WTC11 (cell line): ENCODE data around the gene ANKZF1. TPM values are rescaled to one million over a fixed set of nuclear protein-coding genes. Genes with fewer than 3 reads are reported as not detected.
A peak's percentile ranks its signal among the peaks of the same experiment; 100 is the strongest.
"Not testable (repeated sequence)": the region's sequence is repeated elsewhere in the genome, so short reads cannot be mapped to it uniquely, and the experiment has no call there.

ENCODE experiments used
- ATAC-seq: fragments of 200-7000 bp; cut with Tn5 transposase; 2 replicates; pipeline ENCODE4 v1.10.0; 2021; ENCODE audit warnings: mild to moderate bottlenecking, moderate library complexity
- CTCF ChIA-PET: fragments of 300-600 bp; sonication (Branson Sonifier 250); formaldehyde crosslinking; loops from one replicate; lab custom pipeline; 2021; ENCODE audit warnings: antibody characterized with exemption; lab: Charles Lee
- POLR2A ChIA-PET: fragments of 350-600 bp; sonication (Branson Sonifier 250); formaldehyde crosslinking; loops from one replicate; lab custom pipeline; 2021; ENCODE audit warnings: antibody characterized with exemption; lab: Charles Lee
- DNase-seq: peaks from one replicate; pipeline ENCODE4 v3.0.0; 2021; ENCODE audit warnings: low spot score
- H3K27ac Mint-ChIP-seq: 2 replicates; pipeline ENCODE4 v1.8.0; 2021; ENCODE audit warnings: mixed read lengths
- H3K27me3 Mint-ChIP-seq: 2 replicates; pipeline ENCODE4 v1.8.0; 2021; ENCODE audit warnings: low read depth, mild to moderate bottlenecking, moderate library complexity, mixed read lengths
- H3K36me3 Mint-ChIP-seq: 2 replicates; pipeline ENCODE4 v1.8.0; 2021; ENCODE audit warnings: mixed read lengths
- H3K4me1 Mint-ChIP-seq: 2 replicates; pipeline ENCODE4 v1.8.0; 2022; ENCODE audit warnings: mixed read lengths
- H3K4me3 Mint-ChIP-seq: 2 replicates; pipeline ENCODE4 v1.8.0; 2021; ENCODE audit warnings: mild to moderate bottlenecking, moderate library complexity, mixed read lengths
- H3K9me3 Mint-ChIP-seq: 2 replicates; pipeline ENCODE4 v1.8.0; 2021; ENCODE audit warnings: mixed read lengths
- EMX1 ChIP-seq: fragments of 250-450 bp; sonication (Bioruptor Pico); IDR thresholded peaks from 2 replicates; pipeline ENCODE4 v1.8.0; 2021; ENCODE audit warnings: mild to moderate bottlenecking
- ESRRA ChIP-seq: sonication (generic); formaldehyde crosslinking; IDR thresholded peaks from 2 replicates; pipeline ENCODE4 v1.8.1; 2022; ENCODE audit warnings: mild to moderate bottlenecking, missing genetic modification reagents, borderline replicate concordance
- IRF2 ChIP-seq: sonication (generic); formaldehyde crosslinking; IDR thresholded peaks from 2 replicates; pipeline ENCODE4 v1.8.0; 2022; ENCODE audit warnings: low read depth, missing genetic modification reagents, borderline replicate concordance
- NR3C1 ChIP-seq: sonication (generic); formaldehyde crosslinking; conservative IDR thresholded peaks from 2 replicates; pipeline ENCODE4 v1.8.1; 2023; ENCODE audit warnings: low read depth, mild to moderate bottlenecking, missing genetic modification reagents
- PRRX2 ChIP-seq: fragments of 250-450 bp; sonication (Bioruptor Pico); IDR thresholded peaks from 2 replicates; pipeline ENCODE4 v1.8.0; 2021; ENCODE audit warnings: mild to moderate bottlenecking
- RELA ChIP-seq: sonication (generic); formaldehyde crosslinking; IDR thresholded peaks from 2 replicates; pipeline ENCODE4 v1.8.1; 2022; ENCODE audit warnings: missing genetic modification reagents, mild to moderate bottlenecking, borderline replicate concordance
- ZNF317 ChIP-seq: sonication (generic); formaldehyde crosslinking; IDR thresholded peaks from 2 replicates; pipeline ENCODE4 v1.8.1; 2023; ENCODE audit warnings: low read depth, mild to moderate bottlenecking, moderate library complexity, missing genetic modification reagents, borderline replicate concordance
- total RNA-seq: library from RNA; stranded (reverse); gene quantifications from 3 replicates; pipeline ENCODE4 v1.2.3, GENCODE V29; 2021
- TF ChIP-seq, protein P1 (sequence below): fragments of 250-450 bp; sonication (Bioruptor Pico); IDR thresholded peaks from 2 replicates; pipeline ENCODE4 v2.1.2; 2022; ENCODE audit warnings: mild to moderate bottlenecking, moderate library complexity
- TF ChIP-seq, protein P2 (sequence below): sonication (generic); formaldehyde crosslinking; IDR thresholded peaks from 2 replicates; pipeline ENCODE4 v1.8.1; 2022; ENCODE audit warnings: low read depth, mild to moderate bottlenecking, moderate library complexity, missing genetic modification reagents, borderline replicate concordance
- TF ChIP-seq, protein P3 (sequence below): sonication (generic); formaldehyde crosslinking; IDR thresholded peaks from 2 replicates; pipeline ENCODE4 v1.8.1; 2023; ENCODE audit warnings: mild to moderate bottlenecking, missing genetic modification reagents

Gene ANKZF1
- total RNA-seq, 1 experiment from 2014 or later = 70.4 TPM

DNA sequence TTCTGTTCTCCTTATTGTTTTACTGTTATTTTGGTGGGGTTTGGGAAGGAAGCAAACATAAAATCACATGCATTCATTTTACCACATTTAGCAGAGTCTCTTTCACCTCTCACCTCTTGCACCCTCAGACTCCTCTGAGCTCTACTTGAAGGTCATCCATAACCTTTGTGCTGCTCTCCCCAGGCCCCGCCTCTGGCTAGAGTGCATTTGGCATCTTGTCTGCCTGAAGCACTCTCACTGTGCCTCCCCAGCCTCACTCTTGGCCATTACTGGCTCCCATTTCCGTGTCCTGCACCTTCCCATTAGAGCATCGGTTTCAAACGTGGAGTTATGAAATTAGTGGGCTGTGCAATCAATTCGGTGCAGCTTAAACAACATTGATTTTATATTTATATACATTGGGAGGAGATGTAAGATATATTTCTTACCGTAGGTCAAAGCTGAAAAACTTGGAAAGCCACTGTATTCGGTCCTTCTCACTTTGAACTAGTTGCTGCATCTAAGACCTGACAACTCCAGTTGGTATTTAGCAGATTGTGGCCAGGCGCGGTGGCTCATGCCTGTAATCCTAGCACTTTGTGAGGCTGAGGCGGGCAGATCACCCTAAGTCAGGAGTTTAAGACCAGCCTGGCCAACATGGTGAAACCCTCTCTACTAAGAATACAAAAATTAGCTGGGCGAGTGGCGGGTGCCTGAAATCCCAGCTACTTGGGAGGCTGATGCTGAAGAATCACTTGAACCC lies 30.0 kb upstream of the ANKZF1 start (continued):
- TF ChIP-seq IRF2 (CRISPR knock-in tag) (no peak), NR3C1 (no peak), ZNF317 (CRISPR knock-in tag) (no peak)
- TF ChIP-seq, protein P1, sequence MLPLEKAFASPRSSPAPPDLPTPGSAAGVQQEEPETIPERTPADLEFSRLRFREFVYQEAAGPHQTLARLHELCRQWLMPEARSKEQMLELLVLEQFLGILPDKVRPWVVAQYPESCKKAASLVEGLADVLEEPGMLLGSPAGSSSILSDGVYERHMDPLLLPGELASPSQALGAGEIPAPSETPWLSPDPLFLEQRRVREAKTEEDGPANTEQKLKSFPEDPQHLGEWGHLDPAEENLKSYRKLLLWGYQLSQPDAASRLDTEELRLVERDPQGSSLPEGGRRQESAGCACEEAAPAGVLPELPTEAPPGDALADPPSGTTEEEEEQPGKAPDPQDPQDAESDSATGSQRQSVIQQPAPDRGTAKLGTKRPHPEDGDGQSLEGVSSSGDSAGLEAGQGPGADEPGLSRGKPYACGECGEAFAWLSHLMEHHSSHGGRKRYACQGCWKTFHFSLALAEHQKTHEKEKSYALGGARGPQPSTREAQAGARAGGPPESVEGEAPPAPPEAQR (CRISPR knock-in tag) = no peak

DNA sequence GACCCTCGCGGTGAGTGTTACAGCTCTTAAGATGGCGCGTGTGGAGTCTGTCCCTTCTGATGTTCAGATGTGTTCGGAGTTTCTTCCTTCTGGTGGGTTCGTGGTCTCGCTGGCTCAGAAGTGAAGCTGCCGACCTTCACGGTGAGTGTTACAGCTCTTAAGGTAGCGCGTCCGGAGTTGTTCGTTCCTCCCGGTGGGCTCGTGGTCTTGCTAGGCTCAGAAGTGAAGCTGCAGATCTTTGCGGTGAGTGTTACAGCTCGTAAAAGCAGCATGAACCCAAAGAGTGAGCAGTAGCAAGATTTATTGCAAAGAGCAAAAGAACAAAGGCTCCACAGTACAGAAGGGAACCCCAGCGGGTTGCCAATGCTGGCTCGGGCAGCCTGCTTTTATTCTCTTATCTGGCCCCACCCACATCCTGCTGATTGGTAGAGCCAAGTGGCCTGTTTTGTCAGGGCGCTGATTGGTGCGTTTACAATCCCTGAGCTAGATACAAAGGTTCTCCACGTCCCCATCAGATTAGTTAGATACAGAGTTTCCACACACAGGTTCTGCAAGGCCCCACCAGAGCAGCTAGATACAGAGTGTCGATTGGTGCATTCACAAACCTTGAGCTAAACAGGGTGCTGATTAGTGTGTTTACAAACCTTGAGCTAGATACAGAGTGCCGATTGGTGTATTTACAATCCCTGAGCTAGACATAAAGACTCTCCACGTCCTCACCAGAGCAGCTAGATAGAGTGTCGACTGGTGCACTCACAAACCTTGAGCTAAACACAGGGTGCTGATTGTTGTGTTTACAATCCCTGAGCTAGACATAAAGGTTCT lies 28.9 kb upstream of the ANKZF1 start:
- H3K4me3 Mint-ChIP-seq, POLR2A ChIA-PET, ATAC-seq, H3K36me3 Mint-ChIP-seq, H3K4me1 Mint-ChIP-seq, DNase-seq: not testable (repeated sequence)
- CTCF ChIA-PET = interaction anchor here (1.6 to 2.0 kb wide), 2 partner anchors 94 to 220 kb away, joined by 3 to 6 read pairs; no protein-coding TSS in a partner anchor
- Mint-ChIP-seq H3K27ac (peak overlapping the region; percentile 76; the same call in 1 of the 2 replicates), H3K9me3 (peaks cover 14% of the 10 kb centered on the region), H3K27me3 (peaks cover 18% of the 10 kb centered on the region)

DNA sequence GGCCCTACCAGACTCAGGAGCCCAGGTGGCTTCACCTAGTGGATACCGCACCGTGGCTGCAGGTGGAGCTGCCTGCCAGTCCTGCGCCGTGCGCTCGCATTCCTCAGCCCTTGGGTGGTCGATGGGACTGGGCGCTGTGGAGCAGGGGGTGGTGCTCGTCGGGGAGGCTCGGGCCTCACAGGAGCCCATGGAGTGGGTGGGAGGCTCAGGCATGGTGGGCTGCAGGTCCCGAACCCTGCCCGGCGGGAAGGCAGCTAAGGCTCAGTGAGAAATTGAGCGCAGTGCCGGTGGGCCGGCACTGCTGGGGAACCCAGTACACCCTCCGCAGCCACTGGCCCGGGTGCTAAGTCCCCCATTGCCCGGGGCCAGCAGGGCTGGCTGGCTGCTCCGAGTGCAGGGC lies 28.3 kb upstream of the ANKZF1 start:
- CTCF ChIA-PET, POLR2A ChIA-PET, H3K36me3 Mint-ChIP-seq, H3K27ac Mint-ChIP-seq, DNase-seq, H3K4me1 Mint-ChIP-seq, H3K4me3 Mint-ChIP-seq, ATAC-seq: not testable (repeated sequence)
- H3K27me3 Mint-ChIP-seq = peaks cover 18% of the 10 kb centered on the region
- H3K9me3 Mint-ChIP-seq = peaks cover 14% of the 10 kb centered on the region

DNA sequence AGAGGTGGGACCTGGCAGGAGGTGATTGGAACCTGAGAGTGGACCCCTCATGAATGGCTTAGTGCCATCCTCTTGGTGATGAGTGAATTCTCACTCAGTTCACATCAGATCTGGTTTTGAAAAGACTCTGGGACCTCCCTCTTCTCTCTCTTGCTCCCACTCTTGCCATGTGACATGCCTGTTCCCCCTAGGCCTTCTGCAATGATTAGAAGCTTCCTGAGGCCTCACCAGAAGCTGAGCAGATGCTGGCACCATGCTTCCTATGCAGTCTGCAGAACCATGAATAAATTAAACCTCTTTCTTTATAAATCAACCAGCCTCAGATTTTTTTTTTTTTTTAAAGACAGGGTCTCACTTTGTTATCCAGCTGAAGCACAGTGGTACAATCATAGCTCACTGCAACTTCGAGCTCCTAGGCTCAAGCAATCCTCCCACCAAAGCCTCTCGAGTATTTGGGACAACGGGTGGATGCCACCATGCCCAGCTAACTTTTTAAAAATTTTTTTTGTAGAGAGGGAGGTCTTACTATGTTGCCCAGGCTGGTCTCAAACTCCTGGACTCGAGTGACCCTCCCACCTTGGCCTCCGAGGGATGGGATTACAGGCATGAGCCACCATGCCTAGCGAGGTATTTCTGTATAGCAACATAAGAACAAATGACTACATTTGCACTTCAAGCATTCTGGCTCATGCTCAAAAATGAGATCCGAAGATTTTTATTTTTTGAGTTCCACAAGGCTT lies 25.0 kb upstream of the ANKZF1 start:
- DNase-seq = no peak
- Mint-ChIP-seq H3K9me3 (peaks cover 14% of the 10 kb centered on the region), H3K4me1 (peaks cover 6% of the 10 kb centered on the region), H3K27me3 (peaks cover 15% of the 10 kb centered on the region), H3K36me3 (peaks cover 12% of the 10 kb centered on the region), H3K27ac (no peak overlapping the region), H3K4me3 (peak overlapping the region; percentile 74; the same call in 1 of the 2 replicates)
- CTCF ChIA-PET = interaction anchor here (0.7 to 0.8 kb wide), 2 partner anchors 273 to 675 kb away, joined by 3 read pairs; no protein-coding TSS in a partner anchor
- no peak for ATAC-seq
- TF ChIP-seq, protein P2, sequence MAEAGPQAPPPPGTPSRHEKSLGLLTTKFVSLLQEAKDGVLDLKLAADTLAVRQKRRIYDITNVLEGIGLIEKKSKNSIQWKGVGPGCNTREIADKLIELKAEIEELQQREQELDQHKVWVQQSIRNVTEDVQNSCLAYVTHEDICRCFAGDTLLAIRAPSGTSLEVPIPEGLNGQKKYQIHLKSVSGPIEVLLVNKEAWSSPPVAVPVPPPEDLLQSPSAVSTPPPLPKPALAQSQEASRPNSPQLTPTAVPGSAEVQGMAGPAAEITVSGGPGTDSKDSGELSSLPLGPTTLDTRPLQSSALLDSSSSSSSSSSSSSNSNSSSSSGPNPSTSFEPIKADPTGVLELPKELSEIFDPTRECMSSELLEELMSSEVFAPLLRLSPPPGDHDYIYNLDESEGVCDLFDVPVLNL (CRISPR knock-in tag) = no peak
- no peak for TF ChIP-seq RELA
- TF ChIP-seq ESRRA = no peak
- TF ChIP-seq, protein P3, sequence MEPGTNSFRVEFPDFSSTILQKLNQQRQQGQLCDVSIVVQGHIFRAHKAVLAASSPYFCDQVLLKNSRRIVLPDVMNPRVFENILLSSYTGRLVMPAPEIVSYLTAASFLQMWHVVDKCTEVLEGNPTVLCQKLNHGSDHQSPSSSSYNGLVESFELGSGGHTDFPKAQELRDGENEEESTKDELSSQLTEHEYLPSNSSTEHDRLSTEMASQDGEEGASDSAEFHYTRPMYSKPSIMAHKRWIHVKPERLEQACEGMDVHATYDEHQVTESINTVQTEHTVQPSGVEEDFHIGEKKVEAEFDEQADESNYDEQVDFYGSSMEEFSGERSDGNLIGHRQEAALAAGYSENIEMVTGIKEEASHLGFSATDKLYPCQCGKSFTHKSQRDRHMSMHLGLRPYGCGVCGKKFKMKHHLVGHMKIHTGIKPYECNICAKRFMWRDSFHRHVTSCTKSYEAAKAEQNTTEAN = no peak
- TF ChIP-seq EMX1 = no peak
- no peak for TF ChIP-seq PRRX2 (CRISPR knock-in tag)
- TF ChIP-seq, all 79 proteins: peak for 0
- POLR2A ChIA-PET = interaction anchor here (0.7 kb wide), 1 partner anchor 494 kb away, joined by 3 read pairs; no protein-coding TSS in a partner anchor
